IMR-90 (cell line): ENCODE results near the gene EVI2A. TPM values are rescaled to one million over a fixed set of nuclear protein-coding genes. Genes with fewer than 3 reads are reported as not detected.

ENCODE experiments used
- ATAC-seq: fragments of 200-7000 bp; cut with Tn5 transposase; 2 replicates; pipeline ENCODE4 v1.9.1; 2020; ENCODE audit warnings: low read depth, mild to moderate bottlenecking, moderate library complexity
- Bru-seq: library from RNA; stranded (reverse); fragments of 400-500 nt; gene quantifications from one replicate; lab custom pipeline; 2021; lab: Mats Ljungman, UMichigan
- BruChase-seq, 2 experiments: library from RNA; stranded (reverse); fragments of 400-500 nt; gene quantifications; one replicate each; lab custom pipeline; 2021; lab: Mats Ljungman, UMichigan
- BruUV-seq: library from RNA; stranded (reverse); fragments of 400-500 nt; replicated peaks from 2 replicates; lab custom pipeline; 2021; lab: Mats Ljungman, UMichigan
- CTCF ChIA-PET: fragments of 300-600 bp; formaldehyde crosslinking; extraction: SDS; loops from one replicate; lab custom pipeline; 2021; ENCODE audit warnings: antibody characterized with exemption; lab: Yijun Ruan, JAX
- POLR2A ChIA-PET: fragments of 300-600 bp; sonication (Branson Sonifier 250); formaldehyde crosslinking; loops from one replicate; lab custom pipeline; 2022; ENCODE audit warnings: antibody characterized with exemption; ENCODE audit not compliant: unreplicated experiment; lab: Charles Lee
- DNase-seq: peaks from one replicate; pipeline ENCODE4 v3.0.0; 2013
- H2AFZ ChIP-seq: replicated peaks from 2 replicates; pipeline ENCODE3; 2013; ENCODE audit warnings: low read length, mild to moderate bottlenecking; ENCODE audit not compliant: poor library complexity
- H2AK5ac ChIP-seq: 2 replicates; pipeline ENCODE4 v1.6.1; 2013; ENCODE audit warnings: low read depth, low read length, inconsistent platforms
- H2AK9ac ChIP-seq: replicated peaks from 2 replicates; pipeline ENCODE3; 2013; ENCODE audit warnings: mild to moderate bottlenecking, low read depth, low read length, moderate library complexity; ENCODE audit not compliant: poor library complexity
- H2BK120ac ChIP-seq: 2 replicates; pipeline ENCODE4 v1.6.1; 2013; ENCODE audit warnings: low read depth, low read length, inconsistent platforms
- H2BK15ac ChIP-seq: 3 replicates; pipeline ENCODE4 v1.6.1; 2013; ENCODE audit warnings: low read depth, low read length, inconsistent platforms
- H2BK20ac ChIP-seq: 2 replicates; pipeline ENCODE4 v1.6.1; 2013; ENCODE audit warnings: low read depth, mild to moderate bottlenecking, inconsistent platforms, low read length, moderate library complexity
- H2BK5ac ChIP-seq: 2 replicates; pipeline ENCODE4 v1.6.1; 2013; ENCODE audit warnings: mild to moderate bottlenecking, low read depth, low read length, inconsistent platforms; ENCODE audit not compliant: poor library complexity, severe bottlenecking
- H3K14ac ChIP-seq: replicated peaks from 2 replicates; pipeline ENCODE4 v1.6.1; 2013; ENCODE audit warnings: low read depth, low read length, inconsistent platforms
- H3K18ac ChIP-seq: 2 replicates; pipeline ENCODE4 v1.6.1; 2013; ENCODE audit warnings: low read depth, low read length, control low read depth
- H3K23ac ChIP-seq: 2 replicates; pipeline ENCODE4 v1.6.1; 2013; ENCODE audit warnings: low read depth, low read length, inconsistent platforms
- H3K27ac ChIP-seq: 2 replicates; pipeline ENCODE4 v1.5.1; 2013; ENCODE audit warnings: mild to moderate bottlenecking, control low read depth, low read length; ENCODE audit not compliant: insufficient read depth
- H3K27me3 ChIP-seq: 2 replicates; pipeline ENCODE4 v1.6.1; 2013; ENCODE audit warnings: low read length; ENCODE audit not compliant: control insufficient read depth, insufficient read depth
- H3K36me3 ChIP-seq: 2 replicates; pipeline ENCODE4 v1.6.1; 2013; ENCODE audit warnings: low read length, mixed read lengths; ENCODE audit not compliant: control insufficient read depth, insufficient read depth
- H3K4ac ChIP-seq: 2 replicates; pipeline ENCODE4 v1.6.1; 2013; ENCODE audit warnings: low read depth, low read length, inconsistent platforms
- H3K4me1 ChIP-seq: 2 replicates; pipeline ENCODE4 v1.6.1; 2013; ENCODE audit warnings: low read length, mixed read lengths; ENCODE audit not compliant: control insufficient read depth, insufficient read depth
- H3K4me2 ChIP-seq: 2 replicates; pipeline ENCODE4 v1.6.1; 2013; ENCODE audit warnings: low read depth, mild to moderate bottlenecking, control low read depth, low read length, moderate library complexity
- H3K4me3 ChIP-seq: 2 replicates; pipeline ENCODE4 v1.5.1; 2013; ENCODE audit warnings: low read depth, mild to moderate bottlenecking, control low read depth, low read length, moderate library complexity; ENCODE audit not compliant: insufficient read depth
- H3K56ac ChIP-seq: 2 replicates; pipeline ENCODE4 v1.6.1; 2013; ENCODE audit warnings: low read length, inconsistent platforms; ENCODE audit not compliant: insufficient read depth; ENCODE audit errors: extremely low read depth
- H3K79me1 ChIP-seq, 2 experiments: 2 replicates each; pipeline ENCODE4 v1.6.1; 2013; ENCODE audit warnings: low read length in 2 of 2, inconsistent platforms in 1 of 2, low read depth in 1 of 2
- H3K9ac ChIP-seq: 2 replicates; pipeline ENCODE4 v1.6.1; 2013; ENCODE audit warnings: low read depth, low read length, control low read depth
- H3K9me1 ChIP-seq: 2 replicates; pipeline ENCODE4 v1.6.1; 2013; ENCODE audit warnings: low read length, inconsistent platforms; ENCODE audit not compliant: insufficient read depth
- H3K9me3 ChIP-seq: 2 replicates; pipeline ENCODE4 v1.6.1; 2013; ENCODE audit warnings: low read length; ENCODE audit not compliant: control insufficient read depth, insufficient read depth
- H4K20me1 ChIP-seq: 2 replicates; pipeline ENCODE4 v1.6.1; 2013; ENCODE audit warnings: low read length, inconsistent platforms; ENCODE audit not compliant: insufficient read depth
- H4K5ac ChIP-seq: 2 replicates; pipeline ENCODE4 v1.6.1; 2013; ENCODE audit warnings: mild to moderate bottlenecking, low read depth, low read length, control low read depth
- H4K8ac ChIP-seq, 2 experiments: 2 replicates each; pipeline ENCODE4 v1.6.1; 2013; ENCODE audit warnings: low read depth in 2 of 2, low read length in 2 of 2, control low read depth in 1 of 2, inconsistent platforms in 1 of 2
- H4K91ac ChIP-seq: 2 replicates; pipeline ENCODE4 v1.6.1; 2013; ENCODE audit warnings: low read depth, low read length, inconsistent platforms; ENCODE audit not compliant: insufficient read depth
- CHD1 ChIP-seq: IDR thresholded peaks from 2 replicates; pipeline ENCODE4 v1.6.1; 2012; ENCODE audit warnings: low read depth, low read length, improper control_type of control experiment
- MXI1 ChIP-seq: IDR thresholded peaks from 2 replicates; pipeline ENCODE4 v1.6.1; 2012; ENCODE audit warnings: low read depth, mild to moderate bottlenecking, low read length, moderate library complexity, borderline replicate concordance
- WGBS, 2 experiments: methylation state at CpG; one replicate each; pipeline versions ENCODE4 v1.1.5 to v1.1.7; 2013; ENCODE audit warnings: missing lambda C conversion rate in 2 of 2; ENCODE audit not compliant: insufficient read length in 1 of 2; ENCODE audit errors: extremely low coverage in 2 of 2; 5-methylcytosine and 5-hydroxymethylcytosine counted together
- dilution Hi-C: fragments of 300-500 bp; cut with HindIII; formaldehyde crosslinking; loops from one replicate; pipeline ENCODE4 v1.14.3; 2018; ENCODE audit warnings: low sequenced_read_pairs; ENCODE audit not compliant: unreplicated experiment
- in situ Hi-C: fragments of 300-500 bp; cut with MboI; formaldehyde crosslinking; loops from 3 replicates; pipeline ENCODE4 v1.14.3; 2019; ENCODE audit warnings: low sequenced_read_pairs, inconsistent platforms, mixed read lengths
- intact Hi-C: fragments of 100-400 bp; cut with micrococcal nuclease; formaldehyde crosslinking; loops from 2 replicates; pipeline ENCODE4 v1.10.0; 2022
- long read RNA-seq: library from polyadenylated mRNA; unstranded; transcript quantifications from one replicate; pipeline ENCODE4 v2.0.0, GENCODE V29; 2021; ENCODE audit not compliant: unreplicated experiment
- polyA plus RNA-seq, 3 experiments: library from polyadenylated mRNA; depleted of rRNA; stranded (reverse); fragments of >200 nt; gene quantifications; 2 replicates each; pipeline ENCODE4 v1.2.3, GENCODE V29; 2012; ENCODE audit warnings: low replicate concordance in 1 of 3
- total RNA-seq: library from RNA; depleted of rRNA; stranded (reverse); fragments of >200 nt; gene quantifications from 2 replicates; pipeline ENCODE4 v1.2.3, GENCODE V29; 2012; rRNA removed

Gene EVI2A
- 0.90 and 1.7 TPM in 2 replicates for total RNA-seq
- 0.40 and 0.50 TPM in 2 replicates for polyA plus RNA-seq (2012; rRNA removed)
- 0.02 TPM in 1 of 2 replicates, not detected in the other for polyA plus RNA-seq (2012; cell fraction: cytosol; rRNA removed)
- 0.09 TPM in 1 of 2 replicates, not detected in the other for polyA plus RNA-seq (2012; cell fraction: nucleus; rRNA removed; ENCODE audit: low replicate concordance)
- Bru-seq, nascent RNA = percentile 18 among the genes with signal in this experiment
- percentile 9 among the genes with signal in this experiment for BruChase-seq, experiment 1, labeled RNA remaining after a 6-hour chase
- percentile 11 among the genes with signal in this experiment for BruChase-seq, experiment 2, labeled RNA remaining after a 2-hour chase
- long read RNA-seq = 0 reads

DNA sequence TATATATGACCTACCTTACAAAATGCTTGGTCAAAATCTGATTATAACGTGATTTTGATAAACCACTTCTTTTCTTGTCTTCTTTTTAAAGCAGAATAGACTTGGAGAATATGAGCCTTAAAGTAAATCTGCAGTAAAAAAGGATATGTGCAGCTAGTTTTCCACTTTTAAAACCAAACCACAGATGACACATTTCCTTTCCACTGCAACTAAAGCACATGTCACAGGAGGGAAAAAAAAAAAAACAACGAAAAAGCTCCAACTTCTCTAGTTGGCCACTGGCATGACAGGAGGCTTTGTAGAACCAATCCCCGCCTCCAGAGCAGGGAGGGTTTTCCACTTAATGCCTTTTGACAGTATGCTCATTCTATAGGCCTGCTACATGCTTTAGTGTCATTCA, at the start of gene EVI2A:
EVI2A (minus strand) TSS at position 142 of the 400 bp plus-strand sequence. CDS start 2,609 bp downstream, outside the sequence.
- peaks cover 3% of the 10 kb centered on the region for H3K4me1 ChIP-seq
- H2AK9ac ChIP-seq = no peak within 1 kb of the TSS
- peak within 1 kb of the TSS; percentile 34; the same call in 1 of the 2 replicates for H2BK20ac ChIP-seq
- H4K5ac ChIP-seq = no peak within 1 kb of the TSS
- H3K56ac ChIP-seq = no peak within 1 kb of the TSS
- no peak within 1 kb of the TSS; a peak in 1 of 4 replicates for H4K8ac ChIP-seq
- ATAC-seq (peak; percentile 64), DNase-seq (peak; percentile 88)
- POLR2A ChIA-PET = no interaction called here
- no peak within 1 kb of the TSS for H3K14ac ChIP-seq
- no peak within 1 kb of the TSS for H3K23ac ChIP-seq
- TF ChIP-seq MXI1 (peak; percentile 65; the same call in 1 of the 2 replicates), CHD1 (no peak)
- dilution Hi-C loops (no loop called here), in situ Hi-C loops (no loop called here), intact Hi-C loops (no loop called here)
- no TSS peak for BruUV-seq
- peak within 1 kb of the TSS; percentile 72 for H2AK5ac ChIP-seq
- H3K9me3 ChIP-seq = no peaks in the 10 kb centered on the region
- H3K9me1 ChIP-seq = no peaks in the 10 kb centered on the region
- peak within 1 kb of the TSS; percentile 48; the same call in 1 of the 2 replicates for H3K4ac ChIP-seq
- peak within 1 kb of the TSS; percentile 62; the same call in 1 of the 2 replicates for H3K4me2 ChIP-seq
- peak within 1 kb of the TSS; percentile 42 for H2BK5ac ChIP-seq
- H2AFZ ChIP-seq = no peak within 1 kb of the TSS
- no peak within 1 kb of the TSS for H3K27ac ChIP-seq
- no peak within 1 kb of the TSS for H2BK120ac ChIP-seq
- H3K79me1 ChIP-seq = peaks cover 3 to 34% of the 10 kb centered on the region in 2 experiments; a peak in 3 of 4 replicates
- H3K18ac ChIP-seq = 0 out of 2 replicates have a peak within 1 kb of the TSS, but pooled peaks have one; percentile 14
- no CpG with 5 or more reads among the region's 3 CpGs for WGBS, 2 experiments
- CTCF ChIA-PET = interaction anchor here (0.7 kb wide), 1 partner anchor 37 kb away, joined by 5 read pairs; no protein-coding TSS in a partner anchor
- no peak within 1 kb of the TSS for H3K4me3 ChIP-seq
- H2BK15ac ChIP-seq = peak within 1 kb of the TSS; percentile 21; the same call in 1 of the 3 replicates
- peaks cover 6% of the 10 kb centered on the region for H3K36me3 ChIP-seq
- H3K9ac ChIP-seq = no peak within 1 kb of the TSS
- H4K91ac ChIP-seq = no peak within 1 kb of the TSS
- no peaks in the 10 kb centered on the region for H3K27me3 ChIP-seq
- H4K20me1 ChIP-seq = no peaks in the 10 kb centered on the region
